HG03025 (cell line): ENCODE measurements around the gene RNASE8.
"Not testable (repeated sequence)": the region's sequence is repeated elsewhere in the genome, so short reads cannot be mapped to it uniquely, and the experiment has no call there.

Experiments
- ATAC-seq: cut with Tn5 transposase; IDR thresholded peaks from one replicate; pipeline ENCODE4 v1.9.1; 2021; ENCODE audit warnings: mild to moderate bottlenecking, moderate library complexity; ENCODE audit not compliant: unreplicated experiment, low FRiP score

The RNASE8 gene, protein sequence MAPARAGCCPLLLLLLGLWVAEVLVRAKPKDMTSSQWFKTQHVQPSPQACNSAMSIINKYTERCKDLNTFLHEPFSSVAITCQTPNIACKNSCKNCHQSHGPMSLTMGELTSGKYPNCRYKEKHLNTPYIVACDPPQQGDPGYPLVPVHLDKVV

GRCh38 chr14:21057803-21058675 lies at the start of gene RNASE8:
Gene RNASE8 (plus strand): TSS chr14:21057822. CDS start chr14:21057893, 71 bp downstream.
- ATAC-seq, result no peak

- not testable (repeated sequence) for ATAC-seq
Observed at GRCh38 chr14:21009721-21010120, 47.9 kb upstream of the RNASE8 start.

- ATAC-seq, result no peak
Observed at GRCh38 chr14:21011136-21011535, 46.5 kb upstream of the RNASE8 start.

DNA sequence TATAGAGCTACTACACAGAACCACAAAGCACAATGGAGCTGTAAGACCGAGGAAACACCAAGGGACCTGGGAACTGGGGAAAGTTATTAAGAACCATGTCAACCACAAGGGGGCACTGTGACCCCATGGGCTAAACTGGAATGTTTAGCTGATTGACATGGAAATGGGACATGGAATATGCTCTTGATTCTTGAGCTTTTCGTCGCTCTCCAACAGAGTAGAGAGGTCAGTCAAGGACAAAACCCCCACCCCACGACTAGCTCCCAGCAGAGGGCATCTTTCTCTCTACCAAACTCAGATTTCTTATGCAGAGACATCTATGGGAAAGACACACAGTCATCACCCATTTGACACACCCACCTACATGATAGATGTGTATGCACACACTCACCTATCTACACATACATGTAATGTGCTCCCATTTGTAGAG lies 42.8 kb upstream of the RNASE8 start:
- no peak for ATAC-seq

DNA sequence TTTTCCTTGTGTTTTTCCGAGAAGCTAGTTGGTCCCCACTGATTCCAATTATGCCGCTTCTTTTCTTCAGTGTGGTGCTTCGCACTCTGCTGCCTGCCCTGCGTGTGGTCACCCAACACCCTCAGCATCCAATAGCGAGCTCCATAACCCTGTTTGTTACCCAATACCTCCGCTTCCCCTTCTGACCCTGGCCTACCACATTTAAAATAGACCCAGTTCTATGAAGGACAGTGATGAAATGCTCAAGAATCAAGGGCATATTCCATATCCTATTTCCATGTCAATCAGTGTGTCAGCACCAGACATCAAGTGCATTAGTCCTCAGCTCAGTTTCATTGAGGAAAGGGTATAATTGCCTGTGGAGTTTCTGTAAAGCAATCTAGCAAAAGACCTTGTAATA lies 42.3 kb upstream of the RNASE8 start:
- no peak for ATAC-seq

GRCh38 chr14:21016413-21017190 lies 41.0 kb upstream of the RNASE8 start:
- ATAC-seq, result no peak

DNA sequence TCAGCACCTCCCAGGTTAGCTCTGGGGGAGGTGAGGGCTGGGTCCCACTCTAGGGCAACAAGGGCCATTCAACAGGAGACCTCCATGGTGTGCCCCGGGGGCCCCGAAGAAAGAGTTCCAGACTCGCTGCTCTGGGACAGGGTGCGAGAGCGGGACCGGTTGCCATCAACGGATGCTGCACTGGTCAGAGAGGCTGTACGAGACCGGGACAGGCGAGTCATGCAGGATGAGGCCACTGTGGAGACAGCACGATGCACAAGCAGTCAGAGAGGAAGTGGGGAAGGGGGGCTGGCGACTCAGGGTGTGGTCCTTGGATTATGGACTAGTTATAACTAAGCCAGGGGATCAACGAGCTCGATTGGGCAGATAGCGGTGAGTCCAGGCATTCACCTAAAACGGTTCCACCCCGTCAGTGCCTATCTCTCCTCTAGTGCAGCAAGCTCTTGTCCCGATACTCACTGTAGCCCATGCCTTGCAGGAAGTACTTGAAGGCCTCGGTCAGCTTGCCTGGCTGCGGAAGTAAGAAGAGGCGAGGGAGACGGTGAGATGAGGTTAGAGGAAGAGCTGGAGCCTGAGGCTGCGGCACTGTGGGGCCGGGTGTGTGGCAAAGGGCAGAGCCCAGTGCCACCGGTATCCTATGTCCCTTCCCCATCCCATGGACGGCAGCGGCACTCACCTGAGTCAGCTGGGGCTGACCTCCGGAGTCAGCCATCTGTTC lies 39.9 kb upstream of the RNASE8 start:
- no peak for ATAC-seq

GRCh38 chr14:21018286-21018685 lies 39.3 kb upstream of the RNASE8 start:
- no peak for ATAC-seq

- ATAC-seq, result no peak
Observed at GRCh38 chr14:21018781-21019180, 38.8 kb upstream of the RNASE8 start.

DNA sequence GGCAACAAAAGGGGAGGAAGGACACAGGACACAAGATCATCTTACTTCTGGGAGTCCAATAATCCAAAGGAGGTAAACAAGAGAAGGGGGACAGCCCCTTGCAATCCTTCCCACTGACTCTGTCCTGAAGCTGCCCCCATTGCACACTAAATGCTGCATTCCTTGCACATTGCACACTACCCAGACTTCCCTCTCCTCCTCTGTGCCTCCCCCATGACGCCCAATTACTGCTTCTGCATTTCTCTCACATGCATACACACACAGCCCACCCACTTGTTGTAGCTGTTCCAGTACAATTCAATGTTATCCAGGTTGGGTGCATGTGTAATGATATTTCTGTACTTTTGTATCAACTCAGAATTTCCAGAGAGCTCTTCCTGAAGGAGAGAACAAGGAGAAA lies 38.3 kb upstream of the RNASE8 start:
- ATAC-seq, result no peak

GRCh38 chr14:21020977-21021545 lies 36.6 kb upstream of the RNASE8 start:
- ATAC-seq, result no peak

GRCh38 chr14:21022686-21023085 lies 34.9 kb upstream of the RNASE8 start:
- ATAC-seq, result no peak

GRCh38 chr14:21023174-21023573 lies 34.4 kb upstream of the RNASE8 start:
- no peak for ATAC-seq

- ATAC-seq, result no peak
Observed at GRCh38 chr14:21023817-21024584, 33.6 kb upstream of the RNASE8 start.

DNA sequence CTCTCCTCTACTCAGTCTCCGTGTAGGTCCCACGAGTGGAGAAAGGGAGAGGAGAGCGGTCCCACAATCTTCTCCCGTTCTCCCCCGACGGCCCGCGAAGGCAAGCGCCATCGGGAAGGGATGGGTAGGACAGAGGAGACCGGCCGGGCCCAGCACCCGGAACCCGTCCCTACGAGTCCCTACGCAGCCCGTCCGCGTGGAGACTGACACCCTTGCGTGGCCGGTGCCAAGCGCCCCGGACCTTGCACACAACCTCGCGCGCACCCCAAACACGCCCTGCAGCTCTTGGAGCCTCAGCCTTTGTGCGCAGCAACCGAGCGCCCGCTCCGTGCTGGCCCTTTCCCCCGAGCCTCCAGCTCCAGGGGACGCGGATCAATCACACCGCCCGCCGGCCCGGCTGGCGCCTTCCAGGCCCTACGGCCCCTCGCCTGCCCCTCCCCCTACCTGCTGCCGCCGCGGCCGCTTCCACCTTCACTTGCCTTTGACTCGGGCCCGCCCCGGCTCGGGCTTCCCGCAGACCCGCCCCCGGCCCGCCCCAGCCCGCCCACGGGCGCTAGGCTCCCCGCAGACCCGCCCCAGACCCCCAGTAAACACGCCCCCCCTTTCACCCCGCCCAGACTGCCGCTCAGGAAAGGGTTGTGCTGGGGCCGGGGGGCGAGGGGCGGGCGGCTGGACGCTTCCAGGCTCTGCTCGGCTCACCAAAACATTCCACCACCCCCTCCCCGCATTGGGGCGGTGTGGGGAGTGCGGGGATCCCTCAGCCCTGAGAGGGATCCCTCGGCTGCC lies 32.8 kb upstream of the RNASE8 start, which contains the start of gene NDRG2:
Gene NDRG2 (minus strand): TSS at position 477 of the 786 bp plus-strand sequence. CDS start 1,746 bp downstream, outside the sequence.
- no peak for ATAC-seq

DNA sequence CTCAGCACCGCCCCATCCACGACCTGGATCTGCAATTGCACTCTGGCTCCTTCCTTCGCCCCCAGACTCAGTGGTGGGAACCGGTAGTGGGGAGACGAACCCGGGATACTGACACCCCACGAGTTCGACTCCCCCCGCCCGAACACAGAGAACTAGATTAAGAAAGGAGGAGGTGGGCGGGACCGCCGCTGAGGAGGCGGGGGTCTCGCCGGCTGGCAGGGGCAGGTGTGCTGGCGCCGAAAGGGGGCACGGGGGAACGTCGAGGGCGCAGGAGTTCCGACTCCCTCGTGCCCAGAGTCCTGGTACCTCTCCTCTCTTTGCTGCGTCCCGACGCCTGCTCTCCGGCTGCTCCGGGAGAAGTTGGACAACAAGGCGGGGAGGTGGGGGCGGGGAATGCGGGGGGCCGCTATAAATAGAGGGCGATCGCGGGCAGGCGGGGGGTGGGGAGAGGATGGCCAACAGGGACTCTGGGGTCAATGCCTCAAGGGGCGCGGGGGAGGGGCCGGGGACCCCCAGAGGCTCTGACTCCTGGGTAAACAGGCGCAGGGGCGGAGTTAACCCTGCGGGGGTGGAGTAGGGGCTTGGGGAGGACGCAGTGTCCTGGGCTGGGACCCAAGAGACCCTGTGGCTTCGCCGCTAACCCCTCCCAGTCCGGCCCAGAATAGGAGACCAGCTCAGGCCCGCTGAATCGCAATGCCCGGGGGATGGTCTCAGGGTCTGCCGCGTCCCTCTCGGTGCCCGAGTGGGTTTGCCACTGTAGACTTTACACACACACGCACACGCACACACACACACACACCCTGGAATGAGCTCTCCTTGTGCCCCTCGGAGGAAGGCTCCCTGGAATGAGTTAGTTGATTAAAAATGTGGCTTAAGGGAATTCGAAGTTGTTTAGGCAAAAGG lies 32.0 kb upstream of the RNASE8 start:
- no peak for ATAC-seq

- no peak for ATAC-seq
Observed at GRCh38 chr14:21026274-21026987, 31.2 kb upstream of the RNASE8 start.
